KMS-11 (cell line): ENCODE results near the gene AGL.

ENCODE experiments used
- H2AFZ ChIP-seq: fragments of 200-600 bp; sonication (generic); 2 replicates; pipeline ENCODE4 v1.6.1; 2016; ENCODE audit warnings: antibody characterized with exemption, mixed run types, low read depth
- H3K27ac ChIP-seq: fragments of 200-600 bp; sonication (generic); 2 replicates; pipeline ENCODE4 v1.6.1; 2016; ENCODE audit warnings: mild to moderate bottlenecking, mixed run types
- H3K27me3 ChIP-seq: fragments of 200-600 bp; sonication (generic); 2 replicates; pipeline ENCODE4 v1.6.1; 2017; ENCODE audit warnings: mild to moderate bottlenecking, low read depth, mixed run types, moderate library complexity; ENCODE audit not compliant: insufficient read depth
- H3K36me3 ChIP-seq: fragments of 200-600 bp; sonication (generic); 2 replicates; pipeline ENCODE4 v1.6.1; 2017; ENCODE audit warnings: mild to moderate bottlenecking, mixed run types; ENCODE audit not compliant: insufficient read depth
- H3K4me1 ChIP-seq: fragments of 200-600 bp; sonication (generic); 2 replicates; pipeline ENCODE4 v1.6.1; 2016; ENCODE audit warnings: mild to moderate bottlenecking, low read depth, mixed run types; ENCODE audit not compliant: poor library complexity, severe bottlenecking
- H3K4me2 ChIP-seq: fragments of 200-600 bp; sonication (generic); 2 replicates; pipeline ENCODE4 v1.7.0; 2016; ENCODE audit warnings: mild to moderate bottlenecking, mixed run types
- H3K4me3 ChIP-seq: fragments of 200-600 bp; sonication (generic); IDR thresholded peaks from 2 replicates; pipeline ENCODE4 v1.6.1; 2017; ENCODE audit warnings: low read depth, low read length, mixed read lengths; ENCODE audit not compliant: insufficient read depth
- H3K79me2 ChIP-seq: fragments of 200-600 bp; sonication (generic); 2 replicates; pipeline ENCODE4 v1.6.1; 2016; ENCODE audit warnings: low read depth, mixed run types; ENCODE audit not compliant: insufficient read depth
- H3K9ac ChIP-seq: fragments of 200-600 bp; sonication (generic); 2 replicates; pipeline ENCODE4 v1.6.1; 2016; ENCODE audit warnings: mild to moderate bottlenecking, mixed run types
- H4K20me1 ChIP-seq: fragments of 200-600 bp; sonication (generic); 2 replicates; pipeline ENCODE4 v1.6.1; 2016; ENCODE audit warnings: mild to moderate bottlenecking, mixed run types; ENCODE audit not compliant: insufficient read depth
- TF ChIP-seq, protein P1 (sequence below): fragments of 200-600 bp; sonication (generic); conservative IDR thresholded peaks from 2 replicates; pipeline ENCODE4 v1.6.1; 2017; ENCODE audit warnings: low read depth, mild to moderate bottlenecking, antibody characterized with exemption, low read length, moderate library complexity, mixed read lengths

The AGL gene

GRCh38 chr1:99867682-99868081 is 17.5 kb downstream of the AGL start:
- Histone ChIP-seq H3K36me3 (no peaks in the 10 kb centered on the region), H3K27ac (no peak overlapping the region), H2AFZ (no peak overlapping the region), H3K4me1 (no peaks in the 10 kb centered on the region), H3K4me2 (no peak overlapping the region), H3K27me3 (no peaks in the 10 kb centered on the region), H3K9ac (no peak overlapping the region), H3K79me2 (no peaks in the 10 kb centered on the region), H3K4me3 (no peak overlapping the region), H4K20me1 (no peaks in the 10 kb centered on the region)
- TF ChIP-seq, protein P1, sequence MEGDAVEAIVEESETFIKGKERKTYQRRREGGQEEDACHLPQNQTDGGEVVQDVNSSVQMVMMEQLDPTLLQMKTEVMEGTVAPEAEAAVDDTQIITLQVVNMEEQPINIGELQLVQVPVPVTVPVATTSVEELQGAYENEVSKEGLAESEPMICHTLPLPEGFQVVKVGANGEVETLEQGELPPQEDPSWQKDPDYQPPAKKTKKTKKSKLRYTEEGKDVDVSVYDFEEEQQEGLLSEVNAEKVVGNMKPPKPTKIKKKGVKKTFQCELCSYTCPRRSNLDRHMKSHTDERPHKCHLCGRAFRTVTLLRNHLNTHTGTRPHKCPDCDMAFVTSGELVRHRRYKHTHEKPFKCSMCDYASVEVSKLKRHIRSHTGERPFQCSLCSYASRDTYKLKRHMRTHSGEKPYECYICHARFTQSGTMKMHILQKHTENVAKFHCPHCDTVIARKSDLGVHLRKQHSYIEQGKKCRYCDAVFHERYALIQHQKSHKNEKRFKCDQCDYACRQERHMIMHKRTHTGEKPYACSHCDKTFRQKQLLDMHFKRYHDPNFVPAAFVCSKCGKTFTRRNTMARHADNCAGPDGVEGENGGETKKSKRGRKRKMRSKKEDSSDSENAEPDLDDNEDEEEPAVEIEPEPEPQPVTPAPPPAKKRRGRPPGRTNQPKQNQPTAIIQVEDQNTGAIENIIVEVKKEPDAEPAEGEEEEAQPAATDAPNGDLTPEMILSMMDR: no peak

DNA sequence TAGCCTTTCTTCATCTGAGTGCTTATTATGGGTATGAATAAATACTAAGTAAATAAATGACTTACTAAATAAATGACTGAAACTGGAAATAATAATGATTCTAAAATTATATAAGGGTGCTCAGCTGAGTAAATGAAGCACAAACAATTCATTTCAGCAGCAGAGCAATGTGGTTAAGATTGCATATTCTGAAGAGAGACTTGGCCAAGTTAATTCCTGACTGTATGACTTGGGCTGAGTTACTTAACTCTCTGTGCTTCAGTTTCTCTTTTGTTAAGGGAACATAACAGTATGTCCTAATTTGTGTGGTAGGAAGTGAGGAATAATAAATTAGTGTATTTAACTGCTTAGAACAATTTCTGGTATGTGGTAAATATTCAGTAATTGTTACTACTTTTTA is 19.1 kb downstream of the AGL start:
- Histone ChIP-seq H3K79me2 (no peaks in the 10 kb centered on the region), H3K4me2 (no peak overlapping the region), H3K9ac (no peak overlapping the region), H3K27me3 (no peaks in the 10 kb centered on the region), H3K4me3 (no peak overlapping the region), H4K20me1 (no peaks in the 10 kb centered on the region), H3K4me1 (no peaks in the 10 kb centered on the region), H2AFZ (no peak overlapping the region), H3K36me3 (no peaks in the 10 kb centered on the region), H3K27ac (no peak overlapping the region)
- TF ChIP-seq, protein P1: no peak

DNA sequence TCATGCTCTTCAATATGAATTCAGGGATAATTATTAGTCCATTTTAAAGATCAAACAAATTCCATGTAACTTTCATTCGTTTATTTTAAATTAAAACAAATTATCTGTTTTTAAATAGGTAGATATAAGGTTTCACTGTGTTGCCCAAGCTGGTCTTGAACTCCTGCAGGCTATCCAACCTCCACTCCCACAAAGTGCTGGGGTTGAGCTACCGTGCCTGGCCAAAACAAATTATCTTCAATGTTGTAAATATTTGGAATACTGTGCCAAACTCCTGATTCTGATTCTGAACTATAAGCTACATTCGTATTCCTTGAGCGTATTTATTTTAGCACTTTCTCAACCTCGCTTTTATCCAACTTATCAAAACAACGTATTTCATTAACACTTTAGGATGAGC is 19.6 kb downstream of the AGL start:
- no peak overlapping the region for H3K9ac ChIP-seq
- no peaks in the 10 kb centered on the region for H3K79me2 ChIP-seq
- no peak overlapping the region for H3K4me2 ChIP-seq
- H3K4me1 ChIP-seq: no peaks in the 10 kb centered on the region
- H3K36me3 ChIP-seq: no peaks in the 10 kb centered on the region
- no peaks in the 10 kb centered on the region for H3K27me3 ChIP-seq
- H3K27ac ChIP-seq: no peak overlapping the region
- TF ChIP-seq, protein P1: no peak
- no peaks in the 10 kb centered on the region for H4K20me1 ChIP-seq
- H2AFZ ChIP-seq: no peak overlapping the region
- no peak overlapping the region for H3K4me3 ChIP-seq

DNA sequence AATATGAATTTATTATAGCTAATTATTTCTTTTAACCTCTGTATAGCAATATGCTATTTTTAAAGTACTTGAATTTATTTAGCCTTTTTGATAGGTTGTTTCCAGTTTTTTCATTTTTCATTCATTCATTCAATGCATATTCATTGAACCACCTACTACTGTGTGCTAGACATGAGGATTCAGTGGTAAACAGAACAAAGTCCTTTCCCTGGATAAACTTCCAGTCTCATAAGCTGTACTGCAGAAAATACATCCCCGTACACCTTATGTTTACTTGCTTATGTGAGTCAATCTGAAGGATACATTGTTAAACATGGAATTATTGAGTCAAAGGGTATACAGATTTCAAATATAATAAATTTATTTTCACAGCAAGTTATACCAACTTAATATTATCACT is 21.9 kb downstream of the AGL start:
- H3K36me3 ChIP-seq: no peaks in the 10 kb centered on the region
- H3K4me1 ChIP-seq: no peaks in the 10 kb centered on the region
- no peak overlapping the region for H3K4me2 ChIP-seq
- H3K27me3 ChIP-seq: no peaks in the 10 kb centered on the region
- H3K4me3 ChIP-seq: no peak overlapping the region
- H4K20me1 ChIP-seq: no peaks in the 10 kb centered on the region
- TF ChIP-seq, protein P1: no peak
- no peak overlapping the region for H3K27ac ChIP-seq
- no peak overlapping the region for H2AFZ ChIP-seq
- H3K79me2 ChIP-seq: no peaks in the 10 kb centered on the region
- no peak overlapping the region for H3K9ac ChIP-seq

- Histone ChIP-seq H3K27ac (no peak overlapping the region), H4K20me1 (no peaks in the 10 kb centered on the region), H2AFZ (no peak overlapping the region), H3K4me2 (no peak overlapping the region), H3K4me1 (no peaks in the 10 kb centered on the region), H3K4me3 (no peak overlapping the region), H3K27me3 (no peaks in the 10 kb centered on the region), H3K79me2 (no peaks in the 10 kb centered on the region), H3K36me3 (no peaks in the 10 kb centered on the region), H3K9ac (no peak overlapping the region)
- TF ChIP-seq, protein P1: no peak
These were observed 27.4 kb downstream of the AGL start for GRCh38 chr1:99877568-99877967.
